Measurements from ENCODE around the gene HOXD4.

HOXD4 gene

DNA sequence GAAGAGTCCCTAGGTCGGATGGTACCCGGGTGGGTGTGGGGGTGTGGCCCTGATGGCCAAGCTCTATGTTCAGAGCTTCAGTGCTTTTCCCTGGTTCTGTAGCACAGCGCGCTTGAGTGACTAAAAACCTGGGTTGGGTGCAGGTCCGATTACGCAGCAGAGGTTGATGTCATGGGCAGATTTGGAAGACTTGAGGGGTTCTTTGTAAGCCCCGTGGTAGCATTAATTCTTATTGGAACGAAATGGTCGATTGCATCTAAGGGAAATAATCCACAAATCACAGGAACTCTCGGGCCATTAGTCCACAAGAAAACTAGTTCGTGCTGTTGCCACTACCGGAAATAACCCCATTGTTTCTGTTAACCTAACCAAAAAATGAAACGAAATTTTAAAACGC is 12.8 kb upstream of the HOXD4 start:
- no peaks in the 10 kb centered on the region for H3K79me2 ChIP-seq (ENCODE audit: control insufficient read depth, low read length)
- H3K4me3 ChIP-seq (ENCODE audit: low read length), result no peak overlapping the region
- H4K20me1 ChIP-seq (ENCODE audit: control insufficient read depth, insufficient read depth, low read depth, low read length), result no peaks in the 10 kb centered on the region
- H3K4me1 ChIP-seq (ENCODE audit: control insufficient read depth, low read length), result peaks cover 3% of the 10 kb centered on the region; the same call in 1 of the 2 replicates
- peaks cover 8% of the 10 kb centered on the region; the same call in 1 of the 2 replicates for H3K27me3 ChIP-seq (ENCODE audit: control insufficient read depth, low read length)
- H3K27ac ChIP-seq (ENCODE audit: low read depth, low read length), result no peak overlapping the region
- no peak overlapping the region for H3K4me2 ChIP-seq (ENCODE audit: low read length)
- no peaks in the 10 kb centered on the region for H3K9me3 ChIP-seq (ENCODE audit: control insufficient read depth, insufficient read depth, low read length)
- no peaks in the 10 kb centered on the region for H3F3A ChIP-seq (ENCODE audit: control insufficient read depth, insufficient read depth)
- TF ChIP-seq EZH2phosphoT487 (IDR thresholded peaks at IDR 0.05; ENCODE audit: borderline replicate concordance, low read length), result no peak
- no peaks in the 10 kb centered on the region for H3K36me3 ChIP-seq (ENCODE audit: control insufficient read depth, low read length)
- H3K9me2 ChIP-seq (replicated peaks; ENCODE audit: control insufficient read depth, low read length), result no peaks in the 10 kb centered on the region

DNA sequence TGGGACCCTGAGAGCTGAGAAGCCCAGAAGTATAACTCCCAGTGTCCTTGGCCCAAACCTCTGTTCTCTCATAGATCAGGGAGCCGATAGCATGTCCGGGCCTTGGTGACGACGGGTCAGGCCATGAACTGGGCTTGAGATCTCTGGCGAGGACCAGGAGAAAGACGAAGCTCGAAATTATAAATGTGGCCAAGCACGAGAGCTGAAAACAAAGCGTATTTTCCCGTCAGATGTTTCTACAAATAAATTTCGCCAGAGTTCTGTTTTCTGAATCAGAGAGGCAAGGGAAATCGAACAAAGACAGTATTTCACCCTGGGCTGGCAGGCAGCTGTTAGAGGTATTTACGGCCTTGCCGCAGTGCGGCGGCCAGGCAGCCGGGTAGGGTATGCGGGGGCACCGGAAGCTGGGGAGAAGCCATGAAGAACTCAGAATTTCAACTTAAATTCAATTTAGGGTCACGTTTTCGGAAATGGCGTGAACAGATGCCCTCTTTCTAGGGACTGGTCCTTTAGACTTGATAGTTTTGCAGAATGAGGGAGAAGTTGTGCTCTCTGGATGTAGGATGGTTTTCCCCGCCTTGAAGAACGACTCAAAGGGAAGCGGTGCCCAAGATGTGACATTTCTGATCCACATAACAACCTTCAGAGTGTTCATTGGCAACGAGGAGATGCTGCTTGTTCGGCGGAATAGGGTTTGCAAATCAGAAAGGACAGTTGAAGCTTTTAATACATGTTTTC is 12.3 kb upstream of the HOXD4 start:
- Histone ChIP-seq H3K4me3 (ENCODE audit: low read length) (no peak overlapping the region), H3K4me1 (ENCODE audit: control insufficient read depth, low read length) (peaks cover 3% of the 10 kb centered on the region; the same call in 1 of the 2 replicates), H4K20me1 (ENCODE audit: control insufficient read depth, insufficient read depth, low read depth, low read length) (no peaks in the 10 kb centered on the region), H3K27ac (ENCODE audit: low read depth, low read length) (no peak overlapping the region), H3K27me3 (ENCODE audit: control insufficient read depth, low read length) (peaks cover 6% of the 10 kb centered on the region; the same call in 1 of the 2 replicates), H3K79me2 (ENCODE audit: control insufficient read depth, low read length) (no peaks in the 10 kb centered on the region), H3K4me2 (ENCODE audit: low read length) (no peak overlapping the region), H3F3A (ENCODE audit: control insufficient read depth, insufficient read depth) (no peaks in the 10 kb centered on the region), H3K9me3 (ENCODE audit: control insufficient read depth, insufficient read depth, low read length) (no peaks in the 10 kb centered on the region), H3K36me3 (ENCODE audit: control insufficient read depth, low read length) (no peaks in the 10 kb centered on the region), H3K9me2 (replicated peaks; ENCODE audit: control insufficient read depth, low read length) (no peaks in the 10 kb centered on the region)
- TF ChIP-seq, protein P1, sequence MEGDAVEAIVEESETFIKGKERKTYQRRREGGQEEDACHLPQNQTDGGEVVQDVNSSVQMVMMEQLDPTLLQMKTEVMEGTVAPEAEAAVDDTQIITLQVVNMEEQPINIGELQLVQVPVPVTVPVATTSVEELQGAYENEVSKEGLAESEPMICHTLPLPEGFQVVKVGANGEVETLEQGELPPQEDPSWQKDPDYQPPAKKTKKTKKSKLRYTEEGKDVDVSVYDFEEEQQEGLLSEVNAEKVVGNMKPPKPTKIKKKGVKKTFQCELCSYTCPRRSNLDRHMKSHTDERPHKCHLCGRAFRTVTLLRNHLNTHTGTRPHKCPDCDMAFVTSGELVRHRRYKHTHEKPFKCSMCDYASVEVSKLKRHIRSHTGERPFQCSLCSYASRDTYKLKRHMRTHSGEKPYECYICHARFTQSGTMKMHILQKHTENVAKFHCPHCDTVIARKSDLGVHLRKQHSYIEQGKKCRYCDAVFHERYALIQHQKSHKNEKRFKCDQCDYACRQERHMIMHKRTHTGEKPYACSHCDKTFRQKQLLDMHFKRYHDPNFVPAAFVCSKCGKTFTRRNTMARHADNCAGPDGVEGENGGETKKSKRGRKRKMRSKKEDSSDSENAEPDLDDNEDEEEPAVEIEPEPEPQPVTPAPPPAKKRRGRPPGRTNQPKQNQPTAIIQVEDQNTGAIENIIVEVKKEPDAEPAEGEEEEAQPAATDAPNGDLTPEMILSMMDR (IDR thresholded peaks at IDR 0.05; ENCODE audit: low read depth, low read length, poor library complexity, severe bottlenecking), result no peak
- no peak for TF ChIP-seq EZH2phosphoT487 (IDR thresholded peaks at IDR 0.05; ENCODE audit: borderline replicate concordance, low read length)

DNA sequence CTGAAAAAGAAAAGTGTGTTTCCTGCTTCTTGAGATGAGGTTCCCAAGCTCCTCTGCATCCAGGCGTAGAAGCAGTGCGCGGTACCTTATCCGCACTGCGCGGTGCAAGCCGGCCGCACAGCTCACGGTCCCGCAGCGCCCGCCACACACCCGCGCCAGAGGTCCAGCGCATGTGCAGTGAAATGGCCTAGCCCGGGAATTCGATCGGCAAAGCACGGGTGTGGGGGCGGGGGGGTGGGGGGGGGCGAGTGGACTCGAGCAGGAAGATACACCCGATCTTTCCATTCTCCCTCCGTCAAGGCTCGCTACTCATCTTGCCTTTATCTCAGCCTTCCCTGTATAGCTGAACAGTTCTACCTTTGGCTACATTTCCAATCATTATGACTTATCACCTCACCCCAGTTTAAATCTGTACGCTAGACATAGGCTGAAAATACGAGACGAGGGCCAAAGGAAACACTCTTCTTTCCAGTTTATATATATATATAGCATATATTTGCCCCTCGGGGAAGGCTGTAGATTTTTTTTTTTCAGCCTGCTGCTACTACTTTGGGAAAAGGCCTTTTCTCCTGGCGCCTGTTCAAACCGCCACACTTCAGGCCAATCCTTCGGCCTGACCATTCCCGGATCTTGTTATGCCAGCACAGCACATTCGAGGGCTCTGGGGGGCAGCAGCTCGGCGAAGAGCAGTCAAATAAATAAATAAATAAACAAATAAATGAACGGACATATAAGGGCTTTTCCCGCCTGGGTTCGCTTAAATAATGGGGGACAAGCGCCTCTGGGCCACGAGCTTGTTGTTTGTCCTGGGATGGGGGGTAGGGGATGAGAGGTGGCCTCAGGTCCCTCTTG is 11.5 kb upstream of the HOXD4 start:
- peaks cover 3% of the 10 kb centered on the region; the same call in 1 of the 2 replicates for H3K4me1 ChIP-seq (ENCODE audit: control insufficient read depth, low read length)
- H3F3A ChIP-seq (ENCODE audit: control insufficient read depth, insufficient read depth), result no peaks in the 10 kb centered on the region
- peak overlapping the region; percentile 62 for H3K4me2 ChIP-seq (ENCODE audit: low read length)
- H3K4me3 ChIP-seq (ENCODE audit: low read length), result peak overlapping the region; percentile 61
- H3K9me2 ChIP-seq (replicated peaks; ENCODE audit: control insufficient read depth, low read length), result no peaks in the 10 kb centered on the region
- TF ChIP-seq EZH2phosphoT487 (IDR thresholded peaks at IDR 0.05; ENCODE audit: borderline replicate concordance, low read length), result no peak
- TF ChIP-seq, protein P1 (IDR thresholded peaks at IDR 0.05; ENCODE audit: low read depth, low read length, poor library complexity, severe bottlenecking), result no peak
- no peaks in the 10 kb centered on the region for H3K36me3 ChIP-seq (ENCODE audit: control insufficient read depth, low read length)
- no peaks in the 10 kb centered on the region for H3K79me2 ChIP-seq (ENCODE audit: control insufficient read depth, low read length)
- no peak overlapping the region for H3K27ac ChIP-seq (ENCODE audit: low read depth, low read length)
- H3K9me3 ChIP-seq (ENCODE audit: control insufficient read depth, insufficient read depth, low read length), result no peaks in the 10 kb centered on the region
- H3K27me3 ChIP-seq (ENCODE audit: control insufficient read depth, low read length), result 0 out of 2 replicates have a peak, but pooled peaks cover 2% of the 10 kb centered on the region
- no peaks in the 10 kb centered on the region for H4K20me1 ChIP-seq (ENCODE audit: control insufficient read depth, insufficient read depth, low read depth, low read length)
